Stimulated activated CD4-positive, alpha-beta T cell treated with anti-CD3 and anti-CD28 coated beads, TNF-alpha, amount 100 ng/mL, for 24 hours (primary cell): ENCODE data around the gene STAT5B.
A peak's percentile ranks its signal among the peaks of the same experiment; 100 is the strongest.
"Not testable (repeated sequence)": the region's sequence is repeated elsewhere in the genome, so short reads cannot be mapped to it uniquely, and the experiment has no call there.

ENCODE experiments used
- DNase-seq, 3 experiments: peaks; one replicate each; pipeline ENCODE4 v3.0.0-alpha.2; 2020; ENCODE audit warnings: low read depth in 3 of 3

STAT5B gene

GRCh38 chr17:42305543-42306384 lies 29.6 kb upstream of the STAT5B start:
- no peak for DNase-seq

GRCh38 chr17:42305031-42305330 lies 28.8 kb upstream of the STAT5B start:
- DNase-seq, result not testable (repeated sequence)

- no peak for DNase-seq
Measured at GRCh38 chr17:42304187-42305030, 28.2 kb upstream of the STAT5B start.

- DNase-seq, result no peak
Measured at GRCh38 chr17:42303694-42304093, 27.5 kb upstream of the STAT5B start.

GRCh38 chr17:42301022-42301421 lies 24.8 kb upstream of the STAT5B start:
- no peak for DNase-seq

- not testable (repeated sequence) for DNase-seq
Measured at GRCh38 chr17:42299913-42300312, 23.7 kb upstream of the STAT5B start.

GRCh38 chr17:42299361-42299760 lies 23.2 kb upstream of the STAT5B start:
- DNase-seq, result not testable (repeated sequence)

- DNase-seq, result not testable (repeated sequence)
Measured at GRCh38 chr17:42297775-42298174, 21.6 kb upstream of the STAT5B start.

GRCh38 chr17:42296012-42296411 lies 19.8 kb upstream of the STAT5B start:
- DNase-seq, result no peak

- DNase-seq, result no peak
Measured at GRCh38 chr17:42294469-42295398, 18.5 kb upstream of the STAT5B start.

GRCh38 chr17:42291129-42291528 lies 14.9 kb upstream of the STAT5B start:
- no peak for DNase-seq

- no peak for DNase-seq
Measured at GRCh38 chr17:42290577-42290976, 14.4 kb upstream of the STAT5B start.

GRCh38 chr17:42289611-42290181 lies 13.5 kb upstream of the STAT5B start:
- peak in 1 of 3 experiments; percentile 80 for DNase-seq

- peak in 1 of 3 experiments; percentile 63 for DNase-seq
Measured at GRCh38 chr17:42288803-42289610, 12.8 kb upstream of the STAT5B start.

GRCh38 chr17:42287977-42288802 lies 12.0 kb upstream of the STAT5B start, which contains the start of gene STAT5A:
Gene STAT5A (plus strand): TSS chr17:42288498. CDS start chr17:42289412, 914 bp downstream.
- DNase-seq, result peak in 2 of 3 experiments; percentile 57 to 71

GRCh38 chr17:42287305-42287976 lies 11.2 kb upstream of the STAT5B start:
- DNase-seq, result peak in 1 of 3 experiments; percentile 35

GRCh38 chr17:42286411-42287221 lies 10.4 kb upstream of the STAT5B start:
- no peak for DNase-seq
